ENCODE measurements around the gene GARS1.
"Not testable (repeated sequence)": the region's sequence is repeated elsewhere in the genome, so short reads cannot be mapped to it uniquely, and the experiment has no call there.

GARS1 gene

GRCh38 chr7:30594540-30595435, at the start of gene GARS1:
Gene GARS1 (plus strand): TSS chr7:30594878. CDS start chr7:30594922, 44 bp downstream.
- peak; percentile 95 for DNase-seq

GRCh38 chr7:30545791-30546555, 48.7 kb upstream of the GARS1 start:
- DNase-seq = no peak

GRCh38 chr7:30546596-30546995, 48.1 kb upstream of the GARS1 start:
- DNase-seq = no peak

GRCh38 chr7:30548845-30549244, 45.8 kb upstream of the GARS1 start:
- no peak for DNase-seq

- DNase-seq = no peak
Measured at GRCh38 chr7:30549931-30550493, 44.7 kb upstream of the GARS1 start.

- DNase-seq = no peak
Measured at GRCh38 chr7:30552330-30552729, 42.3 kb upstream of the GARS1 start.

GRCh38 chr7:30553141-30553540, 41.5 kb upstream of the GARS1 start:
- DNase-seq = no peak

- no peak for DNase-seq
Measured at GRCh38 chr7:30553546-30553945, 41.1 kb upstream of the GARS1 start.

- DNase-seq = no peak
Measured at GRCh38 chr7:30555525-30555924, 39.2 kb upstream of the GARS1 start.

GRCh38 chr7:30556840-30557239, 37.8 kb upstream of the GARS1 start:
- no peak for DNase-seq

GRCh38 chr7:30557245-30557644, 37.4 kb upstream of the GARS1 start:
- DNase-seq = no peak

GRCh38 chr7:30559611-30560010, 35.1 kb upstream of the GARS1 start:
- DNase-seq = no peak

- no peak for DNase-seq
Measured at GRCh38 chr7:30561389-30561788, 33.3 kb upstream of the GARS1 start.

- DNase-seq = no peak
Measured at GRCh38 chr7:30562498-30562897, 32.2 kb upstream of the GARS1 start.

- no peak for DNase-seq
Measured at GRCh38 chr7:30562909-30563308, 31.8 kb upstream of the GARS1 start.

GRCh38 chr7:30563326-30563942, 31.2 kb upstream of the GARS1 start:
- no peak for DNase-seq

GRCh38 chr7:30564243-30564892, 30.3 kb upstream of the GARS1 start:
- peak; percentile 89 for DNase-seq

GRCh38 chr7:30566596-30566995, 28.1 kb upstream of the GARS1 start:
- no peak for DNase-seq

- DNase-seq = no peak
Measured at GRCh38 chr7:30567081-30567480, 27.6 kb upstream of the GARS1 start.

- not testable (repeated sequence) for DNase-seq
Measured at GRCh38 chr7:30570238-30570637, 24.4 kb upstream of the GARS1 start.

GRCh38 chr7:30572212-30572841, 22.4 kb upstream of the GARS1 start:
- no peak for DNase-seq

- DNase-seq = no peak
Measured at GRCh38 chr7:30575910-30576309, 18.8 kb upstream of the GARS1 start.
